Fibroblast of pulmonary artery (primary cell): Measurements from ENCODE around the gene PNLIPRP2.

Experiments
- DNase-seq: peaks from one replicate; pipeline ENCODE4 v3.0.0-alpha.2; 2010; ENCODE audit warnings: low read depth
- H3K4me3 ChIP-seq: replicated peaks from 2 replicates; pipeline ENCODE4 v1.5.1; 2011; ENCODE audit warnings: low read depth, mild to moderate bottlenecking, control low read depth, low read length, moderate library complexity
- CTCF ChIP-seq: IDR thresholded peaks from 2 replicates; pipeline ENCODE4 v1.5.1; 2011; ENCODE audit warnings: mild to moderate bottlenecking, control low read depth, low read length, inconsistent platforms; ENCODE audit errors: missing control alignments

Gene PNLIPRP2

GRCh38 chr10:116664631-116665030 is 43.9 kb downstream of the PNLIPRP2 start:
- DNase-seq = no peak
- no peak overlapping the region for H3K4me3 ChIP-seq
- no peak for TF ChIP-seq CTCF

GRCh38 chr10:116665541-116666125 is 44.9 kb downstream of the PNLIPRP2 start:
- peak overlapping the region; percentile 14 for H3K4me3 ChIP-seq
- TF ChIP-seq CTCF = no peak
- peak; percentile 45 for DNase-seq

- DNase-seq = no peak
- no peak overlapping the region for H3K4me3 ChIP-seq
- TF ChIP-seq CTCF = no peak
Measured at GRCh38 chr10:116667484-116667883, 46.7 kb downstream of the PNLIPRP2 start.

- TF ChIP-seq CTCF = no peak
Measured at GRCh38 chr10:116668018-116668417, 47.3 kb downstream of the PNLIPRP2 start.

GRCh38 chr10:116668446-116668845 is 47.7 kb downstream of the PNLIPRP2 start:
- no peak for DNase-seq
- no peak for TF ChIP-seq CTCF
- no peak overlapping the region for H3K4me3 ChIP-seq

More at GRCh38 chr10:116668018-116668417, 47.3 kb downstream of the PNLIPRP2 start:
- DNase-seq = no peak
- no peak overlapping the region for H3K4me3 ChIP-seq

GRCh38 chr10:116669080-116669479 is 48.3 kb downstream of the PNLIPRP2 start:
- DNase-seq = no peak
- no peak overlapping the region for H3K4me3 ChIP-seq
- no peak for TF ChIP-seq CTCF
